GM18519 (cell line): ENCODE results near the gene MFSD8.
"Not testable (repeated sequence)": the region's sequence is repeated elsewhere in the genome, so short reads cannot be mapped to it uniquely, and the experiment has no call there.

ENCODE experiments used
- ATAC-seq: cut with Tn5 transposase; IDR thresholded peaks from one replicate; pipeline ENCODE4 v1.9.1; 2021; ENCODE audit warnings: mild to moderate bottlenecking, moderate library complexity; ENCODE audit not compliant: unreplicated experiment, low FRiP score

Gene MFSD8

DNA sequence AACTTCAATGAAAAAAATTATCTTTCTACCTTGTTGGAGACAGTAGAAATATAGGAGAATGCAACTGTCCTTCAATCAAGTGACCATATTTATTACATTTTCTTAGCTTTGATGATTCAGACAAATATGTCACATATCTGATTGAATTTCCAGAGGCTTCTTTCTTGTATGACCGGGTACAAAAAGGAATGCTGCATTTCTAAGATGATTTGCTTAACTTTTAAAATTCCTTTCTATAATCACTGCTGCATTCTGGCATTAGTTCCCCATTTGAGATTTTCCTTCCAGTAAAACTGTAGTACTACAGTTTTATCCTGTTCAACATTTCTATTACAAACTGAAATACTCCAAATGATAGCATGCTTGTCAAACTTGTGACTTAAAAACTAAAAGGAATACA, 5.2 kb downstream of the MFSD8 start:
- ATAC-seq: no peak

DNA sequence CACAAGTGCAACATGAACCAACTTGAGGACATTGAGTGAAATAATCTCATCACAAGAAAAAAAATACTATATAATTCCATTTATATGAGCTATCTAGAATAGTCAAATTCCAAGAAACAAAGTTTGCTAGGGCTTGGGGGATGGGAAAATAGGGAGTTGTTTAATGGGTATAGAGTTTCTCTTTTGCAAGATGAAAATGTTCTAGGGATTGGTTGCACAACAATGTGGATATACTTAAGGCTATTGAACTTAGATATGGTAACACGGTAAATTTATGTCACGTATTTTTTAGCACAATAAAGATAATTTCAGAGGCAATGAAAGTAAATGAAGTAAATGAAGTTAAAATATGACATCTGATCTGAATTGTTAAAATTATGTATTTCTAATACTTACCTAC, 7.9 kb downstream of the MFSD8 start:
- no peak for ATAC-seq

DNA sequence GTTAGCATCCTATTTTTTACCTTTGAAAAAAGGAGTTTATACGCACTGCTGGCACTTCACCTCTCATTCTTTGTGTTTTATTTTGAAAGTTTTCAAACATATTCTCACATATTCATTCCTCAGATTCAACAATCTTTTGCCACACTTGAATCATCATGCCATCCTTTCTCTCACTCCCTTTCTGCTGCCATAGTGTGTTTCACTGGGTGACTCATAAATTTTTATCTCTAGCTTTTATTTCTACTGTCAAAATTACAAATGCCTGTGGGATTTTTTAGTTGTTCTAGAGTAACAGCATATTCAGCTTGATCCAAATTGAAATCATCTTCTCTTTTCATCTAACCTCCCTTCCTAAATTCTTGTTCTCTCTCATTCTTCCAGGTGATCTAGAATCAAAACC, 28.0 kb downstream of the MFSD8 start:
- no peak for ATAC-seq

DNA sequence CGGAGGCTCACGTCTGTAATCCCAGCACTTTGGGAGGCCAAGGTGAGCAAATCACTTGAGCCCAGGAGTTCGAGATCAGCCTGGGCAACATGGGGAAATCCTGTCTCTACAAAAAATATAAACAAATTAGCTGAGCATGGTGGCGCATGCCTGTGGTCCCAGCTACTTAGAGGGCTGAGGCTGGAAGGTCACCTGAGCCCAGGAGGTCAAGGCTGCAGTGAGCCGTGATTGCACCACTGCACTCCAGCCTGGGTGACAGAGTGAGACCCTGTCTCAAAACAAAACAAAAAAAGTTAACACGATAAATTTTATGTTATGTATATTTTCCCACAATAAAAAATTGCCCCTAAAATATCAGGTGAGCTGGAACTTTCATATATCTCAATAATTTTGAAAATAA, 33.1 kb downstream of the MFSD8 start:
- not testable (repeated sequence) for ATAC-seq

GRCh38 chr4:127930175-127930574, 34.8 kb downstream of the MFSD8 start:
- ATAC-seq: no peak

DNA sequence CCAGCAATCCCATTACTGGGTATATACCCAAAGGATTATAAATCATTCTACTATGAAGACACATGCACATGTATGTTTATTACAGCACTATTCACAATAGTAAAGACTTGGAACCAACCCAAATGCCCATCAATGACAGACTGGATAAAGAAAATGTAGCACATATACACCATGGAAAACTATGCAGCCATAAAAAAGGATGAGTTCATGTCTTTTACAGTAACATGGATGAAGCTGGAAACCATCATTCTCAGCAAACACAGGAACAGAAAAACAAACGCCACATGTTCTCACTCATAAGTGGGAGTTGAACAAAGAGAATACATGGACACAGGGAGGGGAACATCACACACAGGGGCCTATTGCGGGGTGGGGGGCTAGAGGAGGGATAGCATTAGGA, 39.3 kb downstream of the MFSD8 start:
- not testable (repeated sequence) for ATAC-seq

DNA sequence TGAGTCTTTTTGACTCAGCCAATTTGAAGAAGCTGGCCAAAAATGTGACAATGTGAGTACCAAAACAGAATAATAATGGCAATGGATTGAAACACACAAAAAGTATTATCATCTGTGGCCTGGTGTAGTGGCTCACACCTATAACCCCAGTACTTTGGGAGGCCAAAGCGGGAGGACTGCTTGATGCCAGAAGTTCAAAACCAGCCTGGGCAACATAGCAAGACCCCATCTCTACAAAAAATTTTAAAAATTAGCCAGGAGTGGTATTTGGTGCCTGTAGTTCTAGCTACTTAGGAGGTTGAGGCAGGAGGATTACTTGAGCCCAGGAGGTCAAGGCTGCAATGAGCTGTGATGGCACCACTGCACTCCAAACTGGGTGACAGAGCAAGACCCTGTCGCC, 42.7 kb downstream of the MFSD8 start:
- ATAC-seq: no peak

- no peak for ATAC-seq
These were observed 44.5 kb downstream of the MFSD8 start for GRCh38 chr4:127920521-127920920.

GRCh38 chr4:127917151-127917550, 47.8 kb downstream of the MFSD8 start:
- no peak for ATAC-seq

DNA sequence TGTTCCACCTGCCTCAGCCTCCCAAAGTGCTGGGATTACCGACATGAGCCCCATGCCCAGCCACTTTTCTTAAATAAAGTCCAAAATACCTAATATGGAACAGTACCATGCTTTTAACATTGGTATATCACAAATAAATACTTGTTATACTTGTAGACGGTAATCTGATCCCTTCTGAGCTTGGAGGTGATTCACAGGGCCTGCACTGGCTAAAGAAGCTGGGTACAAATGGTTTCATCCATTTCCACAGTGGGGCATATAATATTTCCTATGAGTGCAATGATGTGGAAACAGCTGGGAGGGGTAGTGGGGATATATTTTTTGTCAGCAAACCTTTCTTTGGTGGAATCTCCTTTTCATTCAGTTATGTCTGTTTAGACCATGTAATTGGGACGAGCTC, 48.5 kb downstream of the MFSD8 start:
- ATAC-seq: no peak

DNA sequence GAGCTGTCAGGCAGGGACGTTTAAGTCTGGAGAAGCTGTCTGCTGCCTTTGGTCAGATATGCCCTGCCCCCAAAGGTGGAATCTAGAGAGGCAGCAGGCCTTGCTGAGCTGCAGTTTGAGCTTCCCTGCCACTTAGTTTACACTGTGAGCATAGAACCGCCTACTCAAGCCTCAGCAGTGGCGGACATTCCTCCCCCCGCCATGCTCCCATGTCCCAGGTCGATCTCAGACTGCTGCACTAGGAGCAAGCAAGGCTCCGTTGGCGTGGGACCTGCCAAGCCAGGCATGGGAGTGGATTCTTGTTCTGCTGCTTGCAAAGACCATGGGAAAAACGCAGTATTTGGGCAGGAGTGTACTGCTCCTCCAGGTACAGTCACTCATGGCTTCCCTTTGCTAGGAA, 59.9 kb downstream of the MFSD8 start:
- no peak for ATAC-seq

GRCh38 chr4:127899682-127900081, 65.3 kb downstream of the MFSD8 start:
- not testable (repeated sequence) for ATAC-seq

- ATAC-seq: no peak
These were observed 68.4 kb downstream of the MFSD8 start for GRCh38 chr4:127896528-127896927.

DNA sequence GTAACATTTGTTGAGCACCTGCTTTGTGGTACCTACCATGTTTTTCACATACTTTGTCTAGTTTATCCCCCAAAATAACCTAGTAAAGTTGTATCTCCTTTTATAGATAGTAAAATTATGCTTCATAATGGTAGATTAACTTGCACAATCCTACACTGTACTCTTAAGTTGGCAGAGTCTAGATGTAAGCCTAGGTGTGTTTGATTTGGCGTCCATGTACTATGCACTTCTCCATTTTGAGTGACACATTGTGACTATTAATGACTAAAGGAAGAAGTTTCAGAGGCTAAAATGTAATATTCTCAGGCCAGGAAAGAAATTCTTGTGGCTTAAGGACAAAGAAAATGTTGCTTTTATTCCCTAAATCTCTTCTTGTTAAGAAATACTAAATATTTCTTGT, 68.9 kb downstream of the MFSD8 start:
- no peak for ATAC-seq

DNA sequence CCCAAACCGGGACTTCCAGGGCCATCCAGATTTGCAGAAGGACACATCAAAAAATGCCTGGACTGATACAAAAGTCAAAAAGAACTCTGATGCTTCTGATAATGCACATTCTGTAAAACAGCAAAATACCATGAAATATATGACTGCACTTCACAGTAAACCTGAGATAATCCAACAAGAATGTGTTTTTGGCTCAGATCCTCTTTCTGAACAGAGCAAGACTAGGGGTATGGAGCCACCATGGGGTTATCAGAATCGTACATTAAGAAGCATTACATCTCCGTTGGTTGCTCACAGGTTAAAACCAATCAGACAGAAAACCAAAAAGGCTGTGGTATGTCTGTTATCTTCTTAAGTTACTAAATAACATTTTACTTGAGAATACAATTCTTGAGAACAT, 75.1 kb downstream of the MFSD8 start:
- no peak for ATAC-seq

DNA sequence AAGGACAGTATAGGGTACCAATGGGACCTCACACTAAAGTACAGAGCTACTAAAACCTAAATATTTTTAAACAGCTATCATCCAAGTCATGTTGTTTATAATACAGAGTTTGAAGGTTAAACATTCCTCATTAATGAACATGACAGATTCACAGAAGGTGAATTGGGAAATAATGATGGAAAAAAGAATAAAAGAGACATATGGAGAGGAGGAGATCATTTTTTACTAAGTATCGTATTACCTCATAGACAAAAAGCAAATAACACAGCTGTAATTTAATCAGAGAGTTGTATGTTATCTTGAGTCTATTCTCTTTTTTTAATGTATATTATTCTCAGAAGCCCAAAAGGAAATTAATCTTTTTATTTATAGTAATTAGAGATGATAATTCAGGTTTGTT, 76.4 kb downstream of the MFSD8 start:
- no peak for ATAC-seq

- peak; percentile 28 for ATAC-seq
These were observed 83.5 kb downstream of the MFSD8 start for GRCh38 chr4:127881563-127881864.

DNA sequence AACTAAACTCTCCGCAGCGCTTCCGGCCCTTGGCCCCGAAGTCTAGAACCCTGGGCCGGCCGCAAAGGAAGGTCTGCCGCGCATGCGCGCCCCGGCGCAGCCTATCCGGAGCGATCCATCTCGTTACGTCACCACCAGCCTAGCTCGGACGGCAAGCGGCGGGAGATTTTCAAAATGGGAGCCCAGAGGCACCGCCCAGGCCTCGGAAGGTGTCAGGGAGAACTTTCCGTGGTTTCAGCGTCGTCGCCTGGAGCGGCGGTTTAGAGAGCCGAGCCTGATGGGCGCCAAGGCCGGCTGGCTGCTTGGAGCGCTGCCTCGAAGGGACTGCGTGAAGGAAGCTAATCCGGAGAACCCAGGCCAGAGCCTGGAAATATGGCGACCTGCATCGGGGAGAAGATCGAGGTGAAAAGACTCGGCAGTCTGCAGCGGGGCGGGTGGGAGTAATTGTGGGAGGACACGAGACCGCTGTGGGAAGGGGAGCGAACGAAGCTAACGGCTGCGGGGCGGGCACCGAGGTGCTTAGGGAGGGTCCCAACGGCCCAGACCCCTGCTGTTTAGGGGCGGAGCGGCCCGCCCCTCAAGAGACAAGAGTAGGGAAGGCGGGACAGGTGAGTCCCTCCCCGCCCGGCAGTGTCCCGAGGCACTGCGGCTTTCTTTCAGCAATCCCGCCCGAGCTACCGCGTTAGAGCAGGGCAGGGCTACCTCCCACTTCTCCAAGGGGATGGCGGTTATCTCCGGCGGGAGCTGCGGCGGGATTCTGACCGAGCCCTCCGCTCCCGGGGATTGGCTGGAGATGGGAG, 84.0 kb downstream of the MFSD8 start, which contains the start of gene PLK4:
PLK4 (plus strand) TSS at position 131 of the 800 bp plus-strand sequence; CDS start at position 373, 242 bp downstream.
- ATAC-seq: peak; percentile 94

DNA sequence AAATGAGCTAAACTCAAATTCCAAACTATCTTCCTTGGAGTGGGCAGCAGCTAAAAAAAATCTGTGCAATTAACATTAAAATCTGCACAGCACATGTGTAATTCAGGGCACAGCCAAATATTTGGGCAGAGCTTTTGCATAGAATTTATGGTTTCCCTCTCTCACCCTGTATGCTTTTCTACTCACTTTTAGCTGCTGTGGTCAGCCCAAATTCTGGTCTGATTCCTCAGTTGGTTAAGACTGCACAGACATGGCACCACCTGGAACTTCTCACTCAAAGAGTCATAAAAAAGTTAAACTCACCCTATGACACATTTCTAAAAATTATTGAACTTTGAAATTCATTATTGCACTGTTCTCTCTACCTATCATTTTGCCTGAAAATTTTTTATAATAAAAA, 89.2 kb downstream of the MFSD8 start:
- ATAC-seq: no peak

DNA sequence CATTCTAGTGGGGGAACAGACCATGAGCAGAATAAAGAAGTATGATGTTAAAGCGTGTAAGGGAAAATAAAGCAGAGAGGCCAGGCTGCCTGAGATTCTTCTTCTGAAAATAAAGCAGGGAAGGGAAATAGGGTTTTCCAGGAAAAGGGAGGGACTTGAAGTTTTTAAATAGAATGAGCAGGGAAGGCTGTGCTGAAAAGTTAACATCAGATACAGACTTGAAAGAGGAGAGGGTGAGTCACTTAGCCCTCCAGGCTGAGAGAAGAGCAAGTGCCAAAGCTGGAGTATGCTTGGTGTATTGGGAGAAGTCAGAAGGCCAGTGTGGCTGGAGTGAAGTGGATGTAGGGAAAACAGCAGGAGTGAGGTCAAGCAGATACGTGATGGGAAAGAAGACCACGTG, 94.3 kb downstream of the MFSD8 start:
- ATAC-seq: no peak

GRCh38 chr4:127870281-127870680, 94.7 kb downstream of the MFSD8 start:
- no peak for ATAC-seq

GRCh38 chr4:127868196-127868595, 96.8 kb downstream of the MFSD8 start:
- ATAC-seq: no peak
